GM18505 (cell line): ENCODE results near the gene HTR3C.

ENCODE experiments used
- ATAC-seq: cut with Tn5 transposase; IDR thresholded peaks from one replicate; pipeline ENCODE4 v1.9.1; 2021; ENCODE audit not compliant: unreplicated experiment
- POLR2A ChIP-seq: IDR thresholded peaks from 4 replicates; pipeline ENCODE4 v1.6.1; 2011; ENCODE audit warnings: borderline replicate concordance; ENCODE audit not compliant: insufficient read depth, insufficient read length; ENCODE audit errors: extremely low read depth

HTR3C gene

DNA sequence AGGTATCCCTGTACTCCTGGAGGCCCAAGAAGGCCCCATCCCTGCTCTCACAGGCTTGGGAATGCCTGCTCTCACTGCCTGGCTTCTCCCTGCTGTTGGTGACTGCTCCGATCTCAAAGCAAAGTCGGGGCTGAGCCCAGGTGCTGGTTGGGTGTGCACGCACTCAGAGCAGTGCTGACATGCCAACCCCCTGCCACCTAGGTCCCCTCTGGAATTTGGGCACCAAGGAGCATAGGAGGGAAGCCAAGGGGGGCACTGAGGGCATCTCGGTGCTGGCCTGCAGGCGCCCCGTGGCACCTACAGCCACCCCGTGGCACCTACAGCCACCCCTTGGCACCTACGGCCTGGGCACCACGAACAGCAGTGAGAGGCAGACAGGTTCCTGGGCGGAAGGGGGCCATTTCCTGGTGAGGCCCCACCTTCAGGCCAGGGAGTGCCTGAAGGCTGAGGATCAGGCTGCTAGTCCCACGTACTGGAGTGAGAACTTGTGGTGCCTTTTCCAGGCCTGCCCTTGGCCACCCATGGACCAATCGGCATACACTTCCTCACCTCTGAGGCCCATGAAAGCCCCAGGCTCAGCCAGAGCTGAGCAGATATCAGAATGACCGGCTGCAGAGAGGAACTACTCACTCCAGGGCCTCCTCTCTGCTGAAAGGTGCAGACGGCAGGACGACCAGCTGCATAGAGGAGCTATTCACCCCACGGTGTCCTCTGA lies 28.4 kb downstream of the HTR3C start:
- no peak for ATAC-seq
- no peak for TF ChIP-seq POLR2A

DNA sequence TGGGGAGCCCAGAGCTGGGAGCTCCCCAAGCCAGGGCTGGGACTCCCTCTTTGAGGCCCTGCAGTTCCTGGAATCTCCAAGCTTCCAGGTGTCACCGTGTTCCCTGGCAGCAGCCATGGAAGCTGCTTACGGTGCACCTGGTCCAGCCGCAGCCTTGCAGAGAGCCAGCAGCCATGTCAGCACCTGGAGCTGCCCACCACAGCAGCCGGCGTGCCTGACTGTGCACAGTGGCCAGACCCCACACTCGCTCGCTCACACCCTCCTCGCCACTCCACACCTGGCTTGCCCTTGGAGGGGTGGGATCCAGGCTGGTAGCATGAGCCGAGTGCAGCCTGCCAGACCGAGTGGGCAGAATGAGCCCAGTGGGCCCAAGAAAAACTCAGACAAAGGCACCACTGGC lies 29.2 kb downstream of the HTR3C start:
- ATAC-seq: no peak
- no peak for TF ChIP-seq POLR2A

DNA sequence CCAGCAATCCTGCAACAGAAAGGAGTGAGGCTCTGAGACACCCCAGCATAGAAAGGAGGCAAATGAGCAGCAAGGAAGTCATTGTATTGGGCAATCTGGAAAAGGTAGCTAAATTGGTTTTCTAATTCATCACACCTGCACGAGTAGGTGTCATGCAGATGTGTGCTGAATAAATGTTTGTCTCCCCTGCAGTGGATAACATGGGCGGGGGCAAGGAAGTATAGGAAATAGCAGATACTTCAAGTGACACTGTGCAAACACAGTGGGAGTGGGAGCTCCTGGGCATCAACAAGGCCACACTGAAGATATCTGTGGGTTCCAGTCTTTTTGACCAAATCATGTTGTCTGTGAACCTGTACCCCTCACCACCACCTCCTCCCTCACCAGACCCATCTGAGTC lies 29.6 kb downstream of the HTR3C start:
- no peak for TF ChIP-seq POLR2A
- no peak for ATAC-seq

DNA sequence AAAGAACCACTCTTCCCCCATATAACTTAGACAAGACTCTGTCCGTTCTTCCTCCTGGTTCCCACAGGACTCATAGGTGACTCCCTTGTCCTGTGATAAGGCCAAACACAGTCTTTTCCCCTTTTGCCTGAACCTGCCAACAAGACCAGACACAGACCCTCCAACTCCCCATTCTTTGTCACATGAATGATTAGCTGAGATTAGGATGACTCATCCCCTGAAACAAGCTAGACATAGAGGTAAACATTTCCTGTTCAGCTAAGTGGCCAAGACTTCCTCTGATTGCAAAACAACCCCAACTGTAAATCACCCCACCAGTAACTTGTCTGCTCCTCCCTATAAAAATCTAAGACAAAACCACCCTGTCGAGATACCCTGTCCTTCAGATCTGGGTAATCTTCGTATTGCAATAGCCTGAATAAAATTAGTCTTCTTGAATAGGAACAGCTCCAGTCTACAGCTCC lies 32.6 kb downstream of the HTR3C start:
- ATAC-seq: no peak
- TF ChIP-seq POLR2A: no peak

DNA sequence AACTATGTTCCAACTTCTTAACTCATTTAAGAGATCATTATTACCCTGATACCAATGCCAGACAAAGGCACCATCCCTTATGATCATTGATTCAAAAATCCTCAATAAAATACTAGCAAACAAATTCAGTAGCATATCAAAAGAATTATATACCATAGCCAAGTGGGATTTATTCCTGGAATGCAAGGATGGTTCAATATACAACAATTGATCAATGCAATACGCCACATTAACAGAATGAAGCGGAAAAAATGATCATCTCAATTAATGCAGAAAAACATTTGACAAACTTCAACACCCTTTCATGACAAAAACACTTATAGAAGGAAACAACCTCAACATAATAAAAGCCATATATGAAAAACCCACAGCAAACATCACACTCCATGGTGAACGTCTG lies 39.4 kb downstream of the HTR3C start:
- no peak for TF ChIP-seq POLR2A
- no peak for ATAC-seq

DNA sequence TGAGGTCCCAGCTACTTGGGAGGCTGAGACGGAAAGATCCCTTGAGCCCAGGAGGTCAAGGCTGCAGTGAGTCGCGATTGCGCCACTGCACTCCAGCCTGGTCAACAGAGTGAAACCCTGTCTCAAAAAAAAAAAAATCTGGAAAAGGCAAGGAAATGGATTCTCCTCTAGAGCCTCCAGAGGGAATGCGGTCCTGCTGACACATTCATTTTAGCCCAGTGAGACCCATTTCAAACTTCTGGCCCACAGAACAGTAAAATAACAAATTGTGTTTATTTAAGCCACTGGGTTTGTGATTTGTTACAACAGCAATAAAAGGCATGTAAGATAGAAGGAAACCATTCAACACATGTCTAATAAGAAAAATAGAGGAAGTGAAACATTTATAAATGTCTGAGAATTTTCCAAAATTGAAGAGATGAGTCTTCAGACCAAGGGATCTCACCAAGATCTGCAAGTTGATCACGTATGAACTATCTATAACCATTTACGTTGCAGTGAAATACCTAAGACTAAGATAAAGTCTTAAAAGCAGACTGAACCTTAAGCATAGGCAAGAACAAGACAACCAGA lies 44.0 kb downstream of the HTR3C start, which contains the start of gene HTR3E:
TSS of gene HTR3E (plus strand) at position 254 of the 573 bp plus-strand sequence. CDS start 466 bp downstream, outside the sequence.
- no peak for ATAC-seq
- no peak for TF ChIP-seq POLR2A

DNA sequence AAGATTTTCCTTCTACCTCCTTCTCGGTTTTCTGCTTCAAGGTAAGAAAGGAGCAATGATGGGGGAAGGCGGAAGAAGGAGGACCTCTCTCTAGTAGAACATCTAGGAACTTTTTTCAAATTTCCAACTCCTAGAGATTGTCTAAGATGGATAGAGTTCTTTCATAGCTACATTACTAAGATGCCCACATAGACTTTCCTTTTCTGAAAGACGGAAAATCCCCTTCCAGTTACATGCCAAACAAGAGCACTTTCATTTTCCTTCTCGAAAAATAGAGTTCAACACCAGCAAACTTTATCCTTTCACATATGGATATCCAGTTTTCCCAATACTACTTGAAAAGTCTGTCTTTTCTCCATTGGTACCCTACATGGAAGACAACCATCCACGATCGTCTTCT lies 44.7 kb downstream of the HTR3C start:
- ATAC-seq: no peak
- TF ChIP-seq POLR2A: no peak

DNA sequence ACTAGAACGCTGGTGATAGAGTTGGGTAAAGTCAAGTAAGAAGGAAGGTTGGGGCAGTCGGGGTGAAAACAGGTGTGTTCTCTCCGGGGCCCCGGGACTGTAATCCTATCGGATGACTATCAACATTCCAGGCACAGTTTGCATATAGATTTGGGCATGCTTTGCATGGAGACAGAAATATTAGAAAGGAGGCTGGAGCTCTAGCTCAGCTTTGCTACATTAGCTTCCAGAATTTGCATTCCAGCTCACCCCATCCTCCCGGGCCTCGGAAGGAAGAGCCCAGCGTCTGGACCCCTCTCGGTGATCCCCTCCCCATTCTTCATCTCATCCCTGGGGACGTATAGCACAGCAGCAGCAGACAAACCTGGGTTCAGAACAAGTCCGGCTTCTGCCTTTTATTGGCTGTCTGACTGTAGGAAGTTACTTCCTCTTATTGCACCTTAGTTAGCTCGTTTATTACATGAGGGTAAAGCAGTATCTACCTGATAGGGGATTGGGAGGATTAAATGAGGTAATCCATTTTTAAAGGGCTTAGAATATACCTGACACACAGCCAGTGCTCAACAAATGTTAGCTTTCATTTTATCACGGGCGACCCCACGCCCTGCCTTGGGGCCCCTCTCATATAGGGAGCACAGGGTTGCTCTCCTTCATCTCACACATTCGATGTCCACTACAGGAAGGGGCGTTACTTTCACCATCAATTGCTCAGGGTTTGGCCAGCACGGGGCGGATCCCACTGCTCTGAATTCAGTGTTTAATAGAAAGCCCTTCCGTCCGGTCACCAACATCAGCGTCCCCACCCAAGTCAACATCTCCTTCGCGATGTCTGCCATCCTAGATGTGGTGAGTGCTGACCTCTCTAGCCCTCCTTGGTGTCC lies 47.2 kb downstream of the HTR3C start:
- no peak for ATAC-seq
- no peak for TF ChIP-seq POLR2A
